NCI-H526 treated with DMSO at 0.1 percent for 48 hours (cell line): ENCODE measurements around the gene MYL3.
"Not testable (repeated sequence)": the region's sequence is repeated elsewhere in the genome, so short reads cannot be mapped to it uniquely, and the experiment has no call there.

ENCODE experiments used
- DNase-seq: peaks from one replicate; lab custom pipeline; 2025; lab: John Stamatoyannopoulos, UW

MYL3 gene

DNA sequence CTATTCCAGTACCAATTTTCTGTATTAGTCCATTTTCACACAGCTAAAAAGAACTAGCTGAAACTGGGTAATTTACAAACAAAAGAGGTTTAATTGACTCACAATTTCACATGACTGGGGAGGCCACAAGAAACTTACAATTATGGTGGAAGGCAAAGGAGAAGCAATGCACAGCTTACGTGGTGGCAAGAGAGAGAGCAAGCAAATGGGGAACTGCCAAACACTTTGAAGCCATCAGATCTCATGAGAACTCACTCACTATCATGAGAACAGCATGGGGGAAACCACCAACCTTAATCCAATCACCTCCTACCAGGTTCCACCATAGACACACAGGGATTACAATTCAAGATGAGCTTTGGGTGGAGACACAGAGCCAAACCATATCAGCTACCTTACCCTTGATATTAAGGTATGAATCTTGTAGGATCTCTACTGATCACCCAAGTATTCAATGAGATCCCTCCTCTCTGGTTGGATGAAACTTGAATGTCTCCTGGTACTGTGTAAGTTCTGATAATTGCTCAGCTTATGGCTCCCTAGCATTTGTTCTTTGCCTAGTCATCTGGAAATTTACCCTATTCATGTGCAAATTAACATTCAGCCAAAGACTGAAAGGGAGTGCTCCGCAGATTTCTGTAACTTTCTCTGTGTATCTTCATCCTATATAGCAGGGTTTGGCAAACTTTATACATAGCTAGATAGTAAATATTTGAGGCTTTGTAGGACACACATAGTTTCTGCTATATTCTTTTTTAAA, 38.9 kb downstream of the MYL3 start:
- no peak for DNase-seq

DNA sequence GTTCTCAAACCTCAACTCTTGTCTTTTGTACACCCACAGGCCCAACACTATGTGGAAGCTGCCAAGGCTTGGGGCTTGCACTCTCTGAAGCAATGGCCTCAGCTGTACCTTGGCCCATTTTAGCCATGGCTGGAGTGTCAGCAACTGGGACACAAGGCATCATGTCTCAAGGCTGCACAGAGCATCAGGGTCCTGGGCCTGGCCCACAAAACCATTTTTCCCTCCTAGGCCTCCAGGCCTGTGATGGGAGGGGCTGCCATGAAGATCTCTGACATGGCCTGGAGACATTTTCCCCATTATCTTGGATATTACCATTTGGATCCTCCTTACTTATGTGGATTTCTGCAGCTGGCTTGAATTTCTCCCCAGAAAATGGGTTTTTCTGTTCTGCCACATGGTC, 39.9 kb downstream of the MYL3 start:
- not testable (repeated sequence) for DNase-seq

DNA sequence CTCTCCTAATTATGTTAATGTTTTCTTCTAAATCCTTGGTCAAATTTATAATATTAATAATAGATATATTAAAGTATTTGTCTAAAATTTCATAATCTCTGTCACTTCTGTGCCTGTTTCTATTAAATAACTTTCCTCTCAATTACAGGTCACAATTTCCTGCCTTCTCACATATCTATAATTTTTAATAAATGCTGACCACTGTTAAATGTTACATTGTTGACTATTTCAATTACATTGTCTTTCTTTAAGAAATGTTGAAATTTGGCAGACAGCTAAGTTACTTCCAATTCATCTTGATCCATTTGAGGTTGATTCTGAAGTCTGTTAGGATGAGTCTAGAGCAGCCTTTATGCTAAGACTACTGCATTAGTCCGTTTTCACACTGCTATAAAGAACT, 41.7 kb downstream of the MYL3 start:
- no peak for DNase-seq

DNA sequence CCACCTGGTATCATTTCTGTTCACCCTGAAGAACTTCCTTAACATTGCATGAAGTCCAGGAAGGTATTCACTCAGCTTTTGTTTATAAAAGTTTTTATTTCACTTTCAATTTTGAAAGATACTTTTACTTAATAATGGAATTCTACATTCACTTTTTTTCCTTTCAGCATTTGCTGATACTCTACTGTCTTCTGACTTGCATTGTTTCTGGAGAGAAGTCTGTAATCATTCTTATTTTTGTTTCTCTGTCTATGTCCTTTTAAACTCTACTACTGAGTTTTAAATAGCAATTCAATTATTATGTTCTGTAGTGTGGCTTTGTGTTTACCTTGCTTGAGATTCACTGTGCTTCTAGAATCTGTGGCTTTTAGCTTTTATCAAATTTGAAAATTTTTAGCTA, 42.4 kb downstream of the MYL3 start:
- DNase-seq = no peak

DNA sequence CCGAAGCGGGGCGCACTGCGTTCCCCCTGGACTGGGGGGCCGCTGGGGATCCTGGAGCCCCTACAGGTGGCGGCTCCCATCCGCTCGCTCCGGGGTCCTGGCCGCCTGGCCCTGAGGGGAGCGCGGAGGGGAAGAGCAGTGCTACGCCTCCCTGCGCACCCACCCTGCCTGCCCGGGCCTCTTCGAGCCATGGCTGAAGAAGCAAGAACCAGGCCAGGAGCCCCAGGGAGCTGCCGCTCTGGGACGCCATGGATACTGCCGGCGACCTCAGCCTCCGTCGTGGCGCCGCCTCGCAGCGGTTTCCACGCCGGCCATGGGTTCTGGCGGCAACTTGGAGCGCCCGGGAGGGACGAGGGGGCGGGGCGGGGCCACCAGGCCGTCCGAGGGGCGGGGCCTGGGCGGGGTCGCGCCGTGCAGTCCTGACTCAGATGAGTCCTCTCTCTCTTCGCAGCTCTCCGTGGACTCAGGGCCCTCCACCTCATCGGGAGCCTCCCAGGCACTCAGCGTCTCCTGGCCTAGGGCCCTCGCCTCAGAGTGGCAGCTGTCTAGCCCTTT, 50.9 kb downstream of the MYL3 start:
- DNase-seq = peak; percentile 9

DNA sequence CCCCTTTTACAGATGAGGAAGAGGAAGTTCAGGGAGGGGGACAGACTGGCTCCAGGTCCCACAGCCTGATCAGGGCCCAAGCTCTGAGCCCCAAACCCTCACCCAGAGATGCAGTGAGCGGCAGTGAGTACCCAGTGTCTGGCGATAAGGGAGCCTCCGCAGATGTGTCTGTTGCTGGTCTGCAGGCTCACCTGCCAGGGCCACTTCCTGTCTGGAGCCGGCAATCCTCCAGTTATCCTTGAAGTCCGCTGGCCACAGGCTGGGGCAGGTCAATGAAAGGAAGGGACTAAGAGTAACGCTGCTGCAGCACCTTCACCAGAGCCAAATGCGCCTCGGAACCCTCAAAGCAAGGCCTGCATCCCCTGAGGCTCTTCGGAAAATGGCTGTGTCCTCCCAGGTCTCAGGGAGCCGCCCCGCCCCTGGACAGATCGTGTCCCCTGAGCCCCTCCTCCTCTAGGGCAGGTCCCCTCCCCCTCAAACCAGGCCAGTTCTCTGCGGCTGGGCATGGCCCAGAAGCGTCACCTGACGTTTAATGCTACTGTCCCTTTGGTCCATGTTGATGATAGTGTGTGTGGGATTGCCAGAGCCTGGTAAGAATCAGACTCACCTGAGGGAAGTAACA, 51.5 kb downstream of the MYL3 start:
- DNase-seq = no peak

DNA sequence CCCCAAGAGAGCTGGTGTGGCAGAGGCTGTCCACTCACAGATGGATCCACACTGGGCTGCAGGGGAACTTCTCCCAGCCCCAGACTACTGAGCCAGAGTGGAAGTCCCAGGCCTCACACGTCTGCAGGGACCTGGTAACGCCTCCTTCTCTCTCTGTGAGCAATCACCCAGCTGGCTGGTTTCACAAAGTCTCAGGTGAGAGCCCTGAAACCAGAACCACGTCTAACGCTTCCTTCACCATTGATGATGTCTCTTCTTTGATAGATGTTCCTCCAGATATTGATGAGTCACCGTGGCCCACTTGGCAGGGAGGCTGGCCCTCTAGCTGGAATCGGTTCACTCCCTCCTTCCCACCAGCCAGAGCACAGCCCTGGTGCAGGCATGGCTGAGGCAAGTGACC, 54.5 kb downstream of the MYL3 start:
- not testable (repeated sequence) for DNase-seq
